PC-9 (cell line): ENCODE results near the gene LRRC7. TPM values are rescaled to one million over a fixed set of nuclear protein-coding genes. Genes with fewer than 3 reads are reported as not detected.

Source experiments
- BruUV-seq: library from RNA; stranded (reverse); fragments of 400-500 nt; replicated peaks from 2 replicates; lab custom pipeline; 2021; lab: Mats Ljungman, UMichigan
- CTCF ChIA-PET: fragments of 300-600 bp; sonication (Branson Sonifier 250); formaldehyde crosslinking; loops from one replicate; lab custom pipeline; 2022; ENCODE audit warnings: antibody characterized with exemption; lab: Charles Lee
- POLR2A ChIA-PET: fragments of 300-600 bp; sonication (Branson Sonifier 250); formaldehyde crosslinking; loops from one replicate; lab custom pipeline; 2022; ENCODE audit warnings: antibody characterized with exemption; ENCODE audit not compliant: unreplicated experiment; lab: Charles Lee
- DNase-seq, 2 experiments: peaks; one replicate each; pipeline versions ENCODE4 v3.0.0 to v3.0.0-alpha.2; 2015 to 2022; ENCODE audit warnings: mixed read lengths in 1 of 2
- H2AFZ ChIP-seq: fragments of 200-600 bp; sonication (generic); 2 replicates; pipeline ENCODE4 v1.8.1; 2017; ENCODE audit warnings: antibody characterized with exemption
- H3F3A ChIP-seq: fragments of 200-600 bp; sonication (generic); 2 replicates; pipeline ENCODE4 v1.8.1; 2017; ENCODE audit warnings: antibody characterized with exemption, mild to moderate bottlenecking, low read depth; ENCODE audit not compliant: insufficient read depth
- H3K27ac ChIP-seq: fragments of 200-600 bp; sonication (generic); 2 replicates; pipeline ENCODE4 v1.6.1; 2016; ENCODE audit warnings: mixed run types
- H3K27me3 ChIP-seq: fragments of 200-600 bp; sonication (generic); 2 replicates; pipeline ENCODE4 v1.6.1; 2016; ENCODE audit warnings: low read depth, mixed run types; ENCODE audit not compliant: insufficient read depth
- H3K36me3 ChIP-seq: fragments of 200-600 bp; sonication (generic); 2 replicates; pipeline ENCODE4 v1.6.1; 2016; ENCODE audit warnings: low read depth, mixed run types
- H3K4me1 ChIP-seq: fragments of 200-600 bp; sonication (generic); replicated peaks from 2 replicates; pipeline ENCODE4 v1.6.1; 2016; ENCODE audit warnings: mixed run types; ENCODE audit not compliant: insufficient read depth
- H3K4me2 ChIP-seq: fragments of 200-600 bp; sonication (generic); 2 replicates; pipeline ENCODE4 v1.6.1; 2017; ENCODE audit warnings: mixed run types
- H3K4me3 ChIP-seq: fragments of 200-600 bp; sonication (generic); 2 replicates; pipeline ENCODE4 v1.6.1; 2016; ENCODE audit warnings: mixed run types
- H3K79me2 ChIP-seq: fragments of 200-600 bp; sonication (generic); 2 replicates; pipeline ENCODE4 v1.6.1; 2017; ENCODE audit warnings: low read depth, mixed run types
- H3K9me2 ChIP-seq: fragments of 200-600 bp; sonication (generic); 2 replicates; pipeline ENCODE4 v1.8.1; 2017; ENCODE audit warnings: mild to moderate bottlenecking; ENCODE audit not compliant: insufficient read depth
- H3K9me3 ChIP-seq: fragments of 200-600 bp; sonication (generic); 2 replicates; pipeline ENCODE4 v1.8.1; 2016; ENCODE audit warnings: low read depth; ENCODE audit not compliant: insufficient read depth
- H4K20me1 ChIP-seq: fragments of 200-600 bp; sonication (generic); 2 replicates; pipeline ENCODE4 v1.8.1; 2017; ENCODE audit not compliant: insufficient read depth
- CTCF ChIP-seq: fragments of 200-600 bp; sonication (generic); conservative IDR thresholded peaks from 2 replicates; pipeline ENCODE4 v1.6.1; 2017; ENCODE audit warnings: mixed run types, antibody characterized with exemption, mild to moderate bottlenecking, moderate library complexity
- EZH2 ChIP-seq: fragments of 200-600 bp; sonication (generic); IDR thresholded peaks from 2 replicates; pipeline ENCODE4 v1.8.0; 2017; ENCODE audit warnings: antibody characterized with exemption, low read depth
- intact Hi-C: fragments of 100-400 bp; cut with micrococcal nuclease; formaldehyde crosslinking; loops from one replicate; pipeline ENCODE4 v1.10.0; 2022; ENCODE audit not compliant: unreplicated experiment
- total RNA-seq: library from RNA; stranded (reverse); gene quantifications from 2 replicates; pipeline ENCODE4 v1.2.3, GENCODE V29; 2021

LRRC7 gene
- total RNA-seq, 1 experiment from 2014 or later = not detected

GRCh38 chr1:70101774-70102173 is 534.1 kb downstream of the LRRC7 start:
- Histone ChIP-seq H4K20me1 (no peaks in the 10 kb centered on the region), H3K36me3 (no peaks in the 10 kb centered on the region), H3K9me2 (no peaks in the 10 kb centered on the region), H3K4me2 (no peak overlapping the region), H3K9me3 (no peaks in the 10 kb centered on the region; the same call in 1 of the 2 replicates), H3F3A (no peaks in the 10 kb centered on the region), H3K79me2 (no peaks in the 10 kb centered on the region), H3K27me3 (no peaks in the 10 kb centered on the region), H3K27ac (no peak overlapping the region), H3K4me3 (no peak overlapping the region), H3K4me1 (no peaks in the 10 kb centered on the region), H2AFZ (no peak overlapping the region)
- no peak for DNase-seq
- BruUV-seq = no TSS peak
- ChIA-PET CTCF (no interaction called here), POLR2A (no interaction called here)
- TF ChIP-seq CTCF (no peak), EZH2 (no peak)
- intact Hi-C loops = no loop called here

GRCh38 chr1:70103770-70104169 is 536.0 kb downstream of the LRRC7 start:
- Histone ChIP-seq H3K9me2 (no peaks in the 10 kb centered on the region), H2AFZ (no peak overlapping the region), H3K27ac (no peak overlapping the region), H3K27me3 (no peaks in the 10 kb centered on the region), H4K20me1 (no peaks in the 10 kb centered on the region), H3K79me2 (no peaks in the 10 kb centered on the region), H3K4me3 (no peak overlapping the region), H3K9me3 (no peaks in the 10 kb centered on the region; the same call in 1 of the 2 replicates), H3F3A (no peaks in the 10 kb centered on the region), H3K4me2 (no peak overlapping the region), H3K4me1 (no peaks in the 10 kb centered on the region), H3K36me3 (no peaks in the 10 kb centered on the region)
- TF ChIP-seq CTCF = no peak
- TF ChIP-seq EZH2 = no peak
- BruUV-seq = no TSS peak
- POLR2A ChIA-PET = no interaction called here
- intact Hi-C loops = no loop called here
- CTCF ChIA-PET = no interaction called here
- no peak for DNase-seq

GRCh38 chr1:70109241-70109640 is 541.5 kb downstream of the LRRC7 start:
- Histone ChIP-seq H3K79me2 (no peaks in the 10 kb centered on the region), H3K4me1 (no peaks in the 10 kb centered on the region), H4K20me1 (no peaks in the 10 kb centered on the region), H3F3A (no peaks in the 10 kb centered on the region), H3K27me3 (no peaks in the 10 kb centered on the region), H3K9me2 (no peaks in the 10 kb centered on the region), H2AFZ (no peak overlapping the region), H3K36me3 (no peaks in the 10 kb centered on the region), H3K4me3 (no peak overlapping the region), H3K4me2 (no peak overlapping the region), H3K9me3 (no peaks in the 10 kb centered on the region), H3K27ac (no peak overlapping the region)
- BruUV-seq = no TSS peak
- ChIA-PET CTCF (no interaction called here), POLR2A (no interaction called here)
- intact Hi-C loops = no loop called here
- no peak for DNase-seq
- TF ChIP-seq EZH2 = no peak
- no peak for TF ChIP-seq CTCF
